HG03354 (cell line): Measurements from ENCODE around the gene C20orf144.
"Not testable (repeated sequence)": the region's sequence is repeated elsewhere in the genome, so short reads cannot be mapped to it uniquely, and the experiment has no call there.

Source experiments
- ATAC-seq: cut with Tn5 transposase; IDR thresholded peaks from one replicate; pipeline ENCODE4 v1.9.1; 2021; ENCODE audit warnings: mild to moderate bottlenecking; ENCODE audit not compliant: unreplicated experiment, poor library complexity, severe bottlenecking

Gene C20orf144

GRCh38 chr20:33687993-33688937 lies 26.1 kb downstream of the C20orf144 start:
- ATAC-seq: no peak

DNA sequence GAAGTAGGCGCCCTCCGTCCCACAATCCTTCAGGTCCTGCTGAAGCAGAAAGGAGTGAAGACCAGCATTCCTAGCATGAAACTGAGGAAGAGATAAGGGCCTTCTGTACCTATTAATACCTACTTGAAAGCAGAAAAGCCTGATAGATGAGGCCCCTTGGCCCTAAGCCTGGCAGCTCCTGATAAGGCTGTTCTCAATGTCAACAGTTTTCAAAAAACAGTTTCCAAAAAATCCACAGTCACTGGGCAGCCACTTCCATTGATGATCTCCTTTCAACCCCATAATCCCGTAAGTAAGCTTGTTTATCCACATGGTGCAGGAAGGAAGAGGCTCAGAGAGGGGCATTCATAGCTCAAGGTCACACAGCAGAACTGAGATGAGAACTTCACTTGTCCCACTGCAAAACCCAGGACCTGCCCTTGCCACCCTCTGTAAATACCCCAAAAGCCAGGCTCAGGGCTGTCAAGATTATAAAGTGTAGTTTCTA lies 26.9 kb downstream of the C20orf144 start:
- ATAC-seq: no peak

- ATAC-seq: no peak
These were observed 27.4 kb downstream of the C20orf144 start for GRCh38 chr20:33689493-33689892.

- ATAC-seq: no peak
These were observed 27.8 kb downstream of the C20orf144 start for GRCh38 chr20:33689973-33690372.

GRCh38 chr20:33693289-33693688 lies 31.2 kb downstream of the C20orf144 start:
- ATAC-seq: no peak

DNA sequence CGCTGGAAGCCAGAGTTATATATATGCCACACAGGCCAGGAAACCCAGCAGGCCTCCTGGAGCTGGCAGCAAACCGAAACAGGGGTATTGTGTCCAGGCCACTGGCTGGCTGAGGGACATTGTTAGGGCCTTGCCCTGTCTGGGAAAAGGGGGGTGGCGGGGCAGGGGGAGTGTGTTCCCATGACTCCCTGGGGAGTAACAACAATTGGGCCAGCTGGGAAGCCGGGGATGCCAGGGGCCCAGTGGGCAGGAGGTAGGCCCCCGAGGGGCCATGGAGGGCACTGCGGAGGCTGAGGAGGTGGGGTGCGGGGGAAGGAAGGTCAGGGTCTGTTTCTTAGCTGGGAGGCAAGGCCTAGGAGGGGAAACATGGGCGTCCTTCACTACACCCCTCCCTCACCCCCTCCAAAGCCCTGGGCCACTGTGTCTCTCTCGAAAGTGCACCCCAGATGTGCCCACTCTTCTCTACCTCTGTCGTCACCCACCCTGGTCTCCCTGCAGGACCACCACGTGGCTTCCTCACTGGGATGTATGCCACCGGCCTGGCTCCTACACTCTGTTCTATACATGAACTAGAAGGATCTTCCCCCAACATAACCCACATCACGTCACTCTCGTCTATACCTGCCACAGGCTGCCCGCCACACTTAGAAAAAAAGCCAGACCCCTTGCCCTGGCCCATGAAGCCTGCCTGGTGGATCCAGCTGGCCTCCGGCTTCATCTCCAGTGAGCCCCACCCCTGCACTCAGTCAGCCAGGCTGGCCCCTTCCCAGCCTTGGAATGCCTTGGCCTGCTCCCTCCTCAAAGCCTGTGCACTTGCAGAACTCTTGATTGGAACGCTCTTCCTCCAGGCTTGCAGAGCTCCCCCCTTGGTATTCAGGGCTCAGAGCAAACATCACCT lies 31.9 kb downstream of the C20orf144 start:
- no peak for ATAC-seq

- ATAC-seq: no peak
These were observed 32.5 kb downstream of the C20orf144 start for GRCh38 chr20:33694639-33695012.

DNA sequence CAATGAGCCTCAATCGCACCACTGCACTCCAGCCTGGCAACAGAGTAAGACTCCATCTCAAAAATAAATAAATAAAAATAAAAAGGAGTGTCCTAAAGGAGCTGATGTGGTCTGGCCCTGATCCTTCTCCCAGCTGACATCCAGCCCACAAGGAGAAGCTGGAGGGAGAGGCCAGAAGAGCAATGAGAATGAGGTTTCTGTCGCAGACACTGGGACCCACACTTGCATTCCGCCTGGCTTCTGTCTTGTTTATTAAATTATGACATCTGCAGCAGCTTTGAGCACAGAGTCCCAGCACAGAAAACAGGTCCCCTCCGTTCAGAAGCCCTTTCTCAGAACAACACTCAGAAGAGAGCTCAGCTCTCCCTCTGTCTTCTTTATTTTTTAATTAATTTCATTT lies 34.3 kb downstream of the C20orf144 start:
- no peak for ATAC-seq

GRCh38 chr20:33697129-33697528 lies 35.0 kb downstream of the C20orf144 start:
- ATAC-seq: no peak

DNA sequence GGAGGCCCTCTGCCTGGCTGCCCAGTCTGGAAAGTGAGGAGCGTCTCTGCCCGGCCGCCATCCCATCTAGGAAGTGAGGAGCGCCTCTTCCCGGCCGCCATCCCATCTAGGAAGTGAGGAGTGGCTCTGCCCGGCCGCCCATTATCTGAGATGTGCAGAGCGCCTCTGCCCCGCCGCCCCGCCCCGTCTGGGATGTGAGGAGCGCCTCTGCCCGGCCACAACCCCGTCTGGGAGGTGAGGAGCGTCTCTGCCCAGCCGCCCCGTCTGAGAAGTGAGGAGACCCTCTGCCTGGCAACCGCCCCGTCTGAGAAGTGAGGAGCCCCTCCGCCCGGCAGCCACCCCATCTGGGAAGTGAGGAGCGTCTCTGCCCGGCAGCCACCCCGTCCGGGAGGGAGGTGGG lies 36.8 kb downstream of the C20orf144 start:
- ATAC-seq: not testable (repeated sequence)

GRCh38 chr20:33700696-33701441 lies 38.7 kb downstream of the C20orf144 start:
- ATAC-seq: not testable (repeated sequence)

GRCh38 chr20:33701629-33702450 lies 39.7 kb downstream of the C20orf144 start:
- ATAC-seq: no peak

DNA sequence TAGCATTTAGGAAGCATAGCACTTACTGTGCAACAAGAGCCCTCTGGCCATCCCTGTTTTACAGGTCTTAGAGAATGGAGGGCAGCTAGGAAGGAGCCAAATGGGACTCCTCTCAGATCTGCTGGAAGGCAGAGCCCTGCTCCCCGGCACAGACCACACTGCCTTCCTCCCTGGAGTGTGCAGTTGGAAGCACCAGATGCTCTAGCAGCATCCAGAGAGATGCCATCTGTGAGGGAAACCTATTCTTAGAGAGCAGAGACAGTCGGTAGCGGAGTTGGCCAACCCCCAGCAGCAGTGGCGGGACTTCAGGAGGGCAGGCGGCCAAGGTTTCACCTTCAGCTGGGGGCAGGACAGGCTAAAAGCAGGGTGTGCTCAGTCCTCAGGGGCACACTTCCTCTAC lies 40.7 kb downstream of the C20orf144 start:
- no peak for ATAC-seq

DNA sequence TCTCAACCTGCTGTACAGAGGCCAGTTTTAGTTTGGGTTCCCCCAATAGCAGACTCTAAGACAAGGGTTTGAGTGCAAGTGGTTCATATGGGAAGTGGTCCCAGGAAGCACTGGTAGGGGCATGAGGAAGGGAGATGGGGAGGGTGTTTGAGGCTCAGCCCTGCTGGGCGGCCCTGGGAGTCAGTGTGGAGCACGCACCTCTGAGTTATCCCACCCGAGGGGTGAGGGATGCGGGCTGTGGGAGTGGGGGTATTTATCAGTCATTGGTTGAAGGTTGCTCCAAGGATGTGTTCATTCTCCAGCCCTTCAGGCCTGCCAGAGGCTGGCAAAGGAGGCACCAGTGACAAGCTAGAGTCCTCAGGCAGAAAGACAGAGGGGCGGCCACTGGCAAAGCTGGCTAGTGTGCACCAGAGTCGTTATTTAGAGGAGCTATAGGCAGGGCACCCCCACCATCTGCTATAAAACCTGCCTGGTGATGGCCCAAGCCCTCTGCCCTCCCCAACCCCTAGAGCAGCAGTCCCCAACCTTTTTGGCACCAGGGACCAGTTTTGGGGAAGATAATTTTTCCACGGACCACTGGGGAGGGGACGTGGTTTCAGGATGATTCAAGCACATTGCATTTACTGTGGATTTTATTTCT lies 41.5 kb downstream of the C20orf144 start:
- ATAC-seq: no peak

GRCh38 chr20:33704197-33704924 lies 42.2 kb downstream of the C20orf144 start:
- no peak for ATAC-seq

DNA sequence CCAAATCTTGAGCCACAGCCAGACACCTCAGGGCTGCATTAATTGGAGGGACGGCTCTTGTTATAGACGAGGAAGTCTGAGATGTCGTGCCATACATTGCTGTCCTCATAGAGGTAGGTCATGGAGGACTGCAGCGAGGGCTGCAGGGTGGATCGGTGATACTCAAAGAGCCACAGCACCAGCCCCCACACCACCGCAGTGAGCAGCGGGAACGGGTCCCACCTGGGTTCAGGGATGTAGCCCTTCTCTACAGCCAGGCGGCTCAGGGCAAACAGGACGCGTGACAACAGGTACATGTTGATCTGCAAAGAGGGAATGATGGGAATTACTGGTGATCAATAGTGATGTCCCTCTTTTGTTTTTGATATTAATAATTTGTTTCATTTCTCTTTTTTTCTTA lies 45.5 kb downstream of the C20orf144 start:
- no peak for ATAC-seq

- ATAC-seq: no peak
These were observed 47.3 kb downstream of the C20orf144 start for GRCh38 chr20:33709398-33709797.
